Right renal cortex interstitium (tissue), 3 donors: ENCODE results near the gene ATP8A1. TPM values are rescaled to one million over a fixed set of nuclear protein-coding genes. Genes with fewer than 3 reads are reported as not detected.
"Not testable (repeated sequence)": the region's sequence is repeated elsewhere in the genome, so short reads cannot be mapped to it uniquely, and the experiment has no call there.

ENCODE experiments used
- DNase-seq, 3 donors: peaks; one replicate each; pipeline ENCODE4 v3.0.0-alpha.2; 2013; ENCODE audit warnings: low read depth in 3 of 3, low spot score in 2 of 3
- polyA plus RNA-seq, 3 donors: library from polyadenylated mRNA; unstranded; fragments of 120-200 nt; gene quantifications; one replicate each; pipeline ENCODE4 v1.2.1, GENCODE V29; 2013; ENCODE audit not compliant: insufficient read length in 3 of 3

ATP8A1 gene
- polyA plus RNA-seq, 3 donors: 30.3 to 33.6 (median 31.9) TPM

GRCh38 chr4:42478946-42479345 lies 178.0 kb downstream of the ATP8A1 start:
- DNase-seq: no peak

- no peak for DNase-seq
These were observed 178.4 kb downstream of the ATP8A1 start for GRCh38 chr4:42478509-42478908.

GRCh38 chr4:42474406-42474805 lies 182.5 kb downstream of the ATP8A1 start:
- DNase-seq: no peak

GRCh38 chr4:42473071-42473684 lies 183.7 kb downstream of the ATP8A1 start:
- DNase-seq: no peak

- DNase-seq: no peak
These were observed 185.0 kb downstream of the ATP8A1 start for GRCh38 chr4:42471896-42472295.

- DNase-seq: no peak
These were observed 186.9 kb downstream of the ATP8A1 start for GRCh38 chr4:42470023-42470422.

GRCh38 chr4:42467777-42468176 lies 189.1 kb downstream of the ATP8A1 start:
- not testable (repeated sequence) for DNase-seq

GRCh38 chr4:42466273-42466844 lies 190.5 kb downstream of the ATP8A1 start:
- DNase-seq: no peak

- DNase-seq: no peak
These were observed 192.3 kb downstream of the ATP8A1 start for GRCh38 chr4:42464550-42465094.

- not testable (repeated sequence) for DNase-seq
These were observed 195.7 kb downstream of the ATP8A1 start for GRCh38 chr4:42461216-42461615.

- DNase-seq: no peak
These were observed 196.9 kb downstream of the ATP8A1 start for GRCh38 chr4:42460043-42460442.

- no peak for DNase-seq
These were observed 198.2 kb downstream of the ATP8A1 start for GRCh38 chr4:42458657-42459056.

- DNase-seq: no peak
These were observed 202.0 kb downstream of the ATP8A1 start for GRCh38 chr4:42454755-42455420.

- no peak for DNase-seq
These were observed 203.3 kb downstream of the ATP8A1 start for GRCh38 chr4:42453612-42454011.

- no peak for DNase-seq
These were observed 204.1 kb downstream of the ATP8A1 start for GRCh38 chr4:42452823-42453222.

- DNase-seq: no peak
These were observed 210.1 kb downstream of the ATP8A1 start for GRCh38 chr4:42446823-42447222.

GRCh38 chr4:42445038-42445437 lies 211.9 kb downstream of the ATP8A1 start:
- no peak for DNase-seq

- no peak for DNase-seq
These were observed 214.3 kb downstream of the ATP8A1 start for GRCh38 chr4:42442601-42443000.

- DNase-seq: no peak
These were observed 216.8 kb downstream of the ATP8A1 start for GRCh38 chr4:42440083-42440482.

- no peak for DNase-seq
These were observed 219.9 kb downstream of the ATP8A1 start for GRCh38 chr4:42436928-42437565.

GRCh38 chr4:42428036-42428435 lies 228.9 kb downstream of the ATP8A1 start:
- no peak for DNase-seq
